ENCODE measurements around the gene CIAO1. TPM values are rescaled to one million over a fixed set of nuclear protein-coding genes. Genes with fewer than 3 reads are reported as not detected.
A peak's percentile ranks its signal among the peaks of the same experiment; 100 is the strongest.

CIAO1 gene
- total and polyA plus RNA-seq, 2 of the 4 experiments (the other 2 are of a cell fraction) = 81.1 to 94.3 TPM

- BruUV-seq (replicated peaks) = no TSS peak
- ATAC-seq (ENCODE audit: low read depth) (peak; percentile 4; the same call in 1 of the 2 replicates), DNase-seq (no peak)
- TF ChIP-seq RFX5 (IDR thresholded peaks at IDR 0.05; ENCODE audit: low read depth, low read length) (no peak), BHLHE40 (IDR thresholded peaks at IDR 0.05; ENCODE audit: low read depth, low read length) (no peak), MAZ (IDR thresholded peaks at IDR 0.05; ENCODE audit: borderline replicate concordance, low read depth, low read length) (no peak), POLR2A (IDR thresholded peaks at IDR 0.05; ENCODE audit: low read depth, low read length) (no peak), RAD21 (IDR thresholded peaks at IDR 0.05; ENCODE audit: low read length) (no peak), SMC3 (IDR thresholded peaks at IDR 0.05; ENCODE audit: low read depth, low read length) (no peak), NFE2L2 (IDR thresholded peaks at IDR 0.05; ENCODE audit: low read depth, low read length) (no peak), CEBPB (IDR thresholded peaks at IDR 0.05; ENCODE audit: low read depth, low read length) (no peak), MXI1 (IDR thresholded peaks at IDR 0.05; ENCODE audit: borderline replicate concordance, low read depth, low read length) (no peak), CTCF (conservative IDR thresholded peaks at IDR 0.05; ENCODE audit: low read depth, low read length) (no peak), USF2 (IDR thresholded peaks at IDR 0.05; ENCODE audit: low read depth, low read length) (no peak), ELK1 (IDR thresholded peaks at IDR 0.05; ENCODE audit: borderline replicate concordance, low read depth, low read length) (no peak), CHD1 (IDR thresholded peaks at IDR 0.05; ENCODE audit: low read depth, low read length) (no peak)
- peak overlapping the region; percentile 84 for H3K27ac ChIP-seq (ENCODE audit: insufficient read depth, low read length)
- peak overlapping the region; percentile 89 for H3K56ac ChIP-seq (ENCODE audit: extremely low read depth, insufficient read depth, low read length)
- H3K27me3 ChIP-seq (ENCODE audit: control insufficient read depth, insufficient read depth, low read length) = no peaks in the 10 kb centered on the region
- H3K9me3 ChIP-seq (ENCODE audit: control insufficient read depth, insufficient read depth, low read length) = no peaks in the 10 kb centered on the region
- H2BK5ac ChIP-seq (ENCODE audit: low read depth, low read length, poor library complexity, severe bottlenecking) = peak overlapping the region; percentile 63
- peak overlapping the region; percentile 94 for H3K14ac ChIP-seq (replicated peaks; ENCODE audit: low read depth, low read length)
- peaks cover 8% of the 10 kb centered on the region for H3K4me1 ChIP-seq (ENCODE audit: control insufficient read depth, insufficient read depth, low read length)
- H3K9me1 ChIP-seq (ENCODE audit: insufficient read depth, low read length) = peaks cover 3% of the 10 kb centered on the region; the same call in 1 of the 2 replicates
- peak overlapping the region; percentile 79 for H2AK5ac ChIP-seq (ENCODE audit: low read depth, low read length)
- peak overlapping the region; percentile 24; the same call in 1 of the 3 replicates for H2BK15ac ChIP-seq (ENCODE audit: low read depth, low read length)
- peak overlapping the region; percentile 92 for H3K4me2 ChIP-seq (ENCODE audit: low read depth, low read length)
- H3K4ac ChIP-seq (ENCODE audit: low read depth, low read length) = peak overlapping the region; percentile 91
- H2BK120ac ChIP-seq (ENCODE audit: low read depth, low read length) = peak overlapping the region; percentile 50; the same call in 1 of the 2 replicates
- H2AFZ ChIP-seq (replicated peaks; ENCODE audit: low read length, poor library complexity) = peak overlapping the region; percentile 99
- no peak overlapping the region for H2BK20ac ChIP-seq (ENCODE audit: low read depth, low read length)
- CTCF ChIA-PET = no interaction called here
- H3K18ac ChIP-seq (ENCODE audit: low read depth, low read length) = peak overlapping the region; percentile 40
- peaks cover 21% of the 10 kb centered on the region for H3K36me3 ChIP-seq (ENCODE audit: control insufficient read depth, insufficient read depth, low read length)
- intact Hi-C loops (cut with micrococcal nuclease) = loop anchor here (1.0 kb wide), 1 partner anchor 203 kb away; no protein-coding TSS in a partner anchor
- peaks cover 34 to 44% of the 10 kb centered on the region in 2 experiments for H3K79me1 ChIP-seq (ENCODE audit: low read depth in 1 of 2, low read length in 2 of 2)
- POLR2A ChIA-PET (ENCODE audit: unreplicated experiment) = no interaction called here
- 18% methylated on average over 3 of the region's 9 CpGs; no CpG with 5 or more reads in 1 of the 2 experiments for WGBS, 2 experiments (ENCODE audit: extremely low coverage in 2 of 2, insufficient read length in 1 of 2)
- dilution Hi-C loops (cut with HindIII; ENCODE audit: low sequenced_read_pairs, unreplicated experiment) = no loop called here
- peak overlapping the region; percentile 99 for H2AK9ac ChIP-seq (replicated peaks; ENCODE audit: low read depth, low read length, poor library complexity)
- peak overlapping the region; percentile 98 to 99 for H4K8ac ChIP-seq (ENCODE audit: low read depth in 2 of 2, low read length in 2 of 2)
- peak overlapping the region; percentile 97 for H3K4me3 ChIP-seq (ENCODE audit: insufficient read depth, low read depth, low read length)
- peaks cover 12% of the 10 kb centered on the region; the same call in 1 of the 2 replicates for H4K20me1 ChIP-seq (ENCODE audit: insufficient read depth, low read length)
- peak overlapping the region; percentile 81 for H3K9ac ChIP-seq (ENCODE audit: low read depth, low read length)
- in situ Hi-C loops (cut with MboI; ENCODE audit: low sequenced_read_pairs) = loop anchor here (10.0 kb wide), 1 partner anchor 209 kb away; no protein-coding TSS in a partner anchor
- peak overlapping the region; percentile 93 for H4K91ac ChIP-seq (ENCODE audit: insufficient read depth, low read depth, low read length)
- H4K5ac ChIP-seq (ENCODE audit: low read depth, low read length) = peak overlapping the region; percentile 93
- peak overlapping the region; percentile 75 for H3K23ac ChIP-seq (ENCODE audit: low read depth, low read length)
Observed at GRCh38 chr2:96305979-96306308, 39.9 kb downstream of the CIAO1 start.

Data from IMR-90 (cell line).